Activated T-cell treated with anti-CD3 and anti-CD28 coated beads for 4 hours (primary cell): ENCODE measurements around the gene LPP.

Source experiments
- DNase-seq: peaks from one replicate; pipeline ENCODE4 v3.0.0-alpha.2; 2020

Gene LPP

GRCh38 chr3:188255190-188255589 is 101.2 kb downstream of the LPP start:
- DNase-seq, result no peak

- no peak for DNase-seq
Measured at GRCh38 chr3:188256758-188257157, 102.8 kb downstream of the LPP start.

GRCh38 chr3:188257384-188258026 is 103.5 kb downstream of the LPP start:
- DNase-seq, result no peak

DNA sequence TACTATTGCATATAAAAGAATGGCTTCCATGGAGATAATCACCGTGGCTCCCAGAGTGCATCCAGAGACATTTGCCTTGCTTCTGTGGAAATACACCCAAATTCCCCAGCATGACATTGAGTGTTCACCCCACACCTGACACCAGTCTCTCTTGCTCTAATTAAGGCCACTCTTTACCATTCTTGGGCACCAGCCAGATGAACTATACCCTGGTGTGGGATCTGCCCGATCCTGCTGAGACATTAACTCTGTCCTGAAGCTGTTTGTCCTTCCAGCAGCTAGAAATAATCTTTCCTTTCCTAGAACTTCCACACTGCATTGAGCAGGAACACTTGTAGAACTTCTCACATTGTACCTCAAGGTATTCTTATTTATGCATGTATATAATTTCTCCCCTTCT is 105.2 kb downstream of the LPP start:
- DNase-seq, result no peak

DNA sequence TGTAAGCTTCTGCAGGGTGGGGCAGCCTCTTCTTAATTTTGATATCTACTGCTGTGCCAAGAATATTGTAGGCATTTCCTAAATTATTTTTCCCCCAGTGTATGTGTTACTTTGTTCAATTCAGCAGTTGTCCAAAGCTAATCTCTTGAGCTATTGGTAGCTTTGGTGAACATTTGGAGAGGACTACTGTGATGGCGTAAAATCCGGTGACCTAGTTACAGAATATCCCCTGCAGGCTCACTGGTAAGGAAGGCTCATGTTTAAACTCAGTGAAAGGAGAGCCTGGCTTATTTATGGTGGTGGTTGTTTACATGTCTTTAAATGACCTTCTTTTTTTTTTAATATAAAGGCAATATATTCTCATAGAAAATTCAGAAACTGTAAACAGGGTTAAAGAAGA is 105.6 kb downstream of the LPP start:
- DNase-seq, result no peak

- DNase-seq, result no peak
Measured at GRCh38 chr3:188261011-188261410, 107.1 kb downstream of the LPP start.

- DNase-seq, result no peak
Measured at GRCh38 chr3:188262488-188262887, 108.5 kb downstream of the LPP start.

GRCh38 chr3:188262913-188263683 is 109.1 kb downstream of the LPP start:
- no peak for DNase-seq

- DNase-seq, result no peak
Measured at GRCh38 chr3:188264226-188265207, 110.6 kb downstream of the LPP start.

GRCh38 chr3:188266562-188267274 is 112.8 kb downstream of the LPP start:
- DNase-seq, result no peak

DNA sequence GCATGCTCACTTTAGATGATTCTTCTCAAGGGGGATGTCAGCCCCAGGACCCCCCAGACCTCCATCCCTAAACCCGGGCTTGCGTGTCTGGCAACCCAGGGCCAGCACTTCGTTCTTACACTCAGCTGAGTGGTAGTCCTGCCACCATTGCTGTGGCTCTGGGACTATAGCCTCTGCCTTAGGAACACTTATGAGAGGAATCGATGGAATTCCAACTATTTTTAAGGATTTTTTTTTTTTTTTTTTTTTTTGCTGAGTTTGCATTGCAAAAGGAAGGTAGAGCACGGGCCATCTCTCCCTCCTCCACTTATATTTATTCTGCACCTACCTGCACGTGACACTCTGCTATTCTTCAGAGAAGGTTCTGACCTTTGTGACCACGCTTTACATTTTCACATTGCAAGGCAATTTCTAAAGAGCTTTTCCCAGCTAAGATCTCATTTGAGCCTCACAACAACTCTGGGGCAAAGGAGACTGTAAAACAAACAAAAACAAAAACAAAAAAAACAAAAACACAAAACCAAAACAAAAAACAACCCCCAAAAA is 113.9 kb downstream of the LPP start:
- no peak for DNase-seq

- no peak for DNase-seq
Measured at GRCh38 chr3:188268336-188268735, 114.4 kb downstream of the LPP start.

DNA sequence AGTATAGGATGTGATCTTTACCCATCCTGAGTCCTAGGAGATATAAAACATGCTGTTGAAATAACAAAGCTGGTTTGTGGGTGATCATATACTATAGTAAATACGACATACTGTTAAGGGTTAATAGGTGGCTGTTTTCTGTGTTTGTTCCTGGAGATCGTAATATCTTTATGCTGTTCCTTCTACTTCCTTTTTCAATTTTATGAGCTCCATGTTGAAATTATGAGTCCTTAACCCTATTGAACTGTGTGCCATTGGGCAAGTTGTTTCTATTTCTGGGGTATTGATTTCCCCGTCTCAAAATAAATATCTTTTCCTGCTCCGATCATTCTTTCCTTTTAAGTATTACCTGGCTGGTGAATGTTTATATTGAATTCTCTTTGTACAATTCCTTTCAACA is 115.1 kb downstream of the LPP start:
- no peak for DNase-seq

DNA sequence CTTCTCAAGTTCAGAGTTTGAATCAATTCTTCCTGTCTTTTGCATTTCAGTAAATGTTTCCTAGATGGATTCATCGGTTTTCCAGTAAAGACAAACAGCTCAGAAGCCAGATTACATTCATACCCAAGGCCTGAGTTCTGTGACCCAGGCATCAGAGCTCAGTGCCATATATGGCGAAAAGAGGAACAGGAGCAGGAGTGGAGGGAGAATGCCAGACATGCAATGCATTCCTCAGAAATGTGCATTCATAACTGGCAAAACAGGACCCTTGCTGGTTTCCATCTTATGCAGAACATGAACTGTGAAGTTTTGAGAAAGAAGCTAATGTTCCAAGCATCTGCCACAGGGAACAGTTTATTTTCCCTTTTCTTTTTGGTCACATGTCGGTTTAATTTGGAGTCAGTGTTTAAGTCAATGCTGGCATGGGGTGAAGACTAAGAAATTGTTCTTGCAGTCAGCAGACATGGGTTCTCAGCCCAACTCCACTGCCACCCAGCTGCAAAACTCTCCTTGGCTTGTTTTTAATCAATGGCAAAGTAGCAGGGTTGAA is 116.5 kb downstream of the LPP start:
- DNase-seq, result no peak

DNA sequence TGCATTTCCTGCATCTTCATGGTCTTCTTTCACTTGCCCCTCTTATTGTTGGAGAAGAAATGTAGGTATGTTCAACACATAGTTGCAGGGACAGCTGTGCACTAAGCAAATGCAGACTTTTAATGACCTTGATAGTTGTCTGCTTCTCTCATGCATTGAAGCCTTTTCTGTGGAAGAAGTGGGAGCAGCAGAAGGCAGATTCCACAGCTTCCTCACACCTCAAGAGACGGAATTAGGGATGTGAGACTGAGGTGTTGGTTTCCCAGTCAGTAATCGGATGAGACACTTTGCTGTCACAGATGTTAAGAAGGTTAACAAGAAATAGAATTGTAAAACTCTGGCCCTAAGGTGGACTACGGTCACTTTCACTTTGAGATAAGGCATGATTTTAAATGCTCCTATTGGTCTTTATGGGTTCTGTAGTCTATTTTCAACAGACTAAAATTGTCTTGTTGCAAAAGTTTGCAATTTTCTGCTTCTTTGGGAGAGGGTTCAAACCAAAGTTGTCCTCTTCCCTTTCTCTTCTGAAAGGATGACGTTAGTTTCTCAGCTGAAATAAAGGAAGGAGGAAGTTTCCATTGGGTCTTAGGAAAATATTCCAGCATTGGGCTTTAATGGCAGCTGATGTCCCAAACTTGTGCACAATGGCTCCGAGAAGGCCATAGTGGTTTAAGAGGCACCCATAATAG is 117.4 kb downstream of the LPP start:
- DNase-seq, result no peak

- DNase-seq, result no peak
Measured at GRCh38 chr3:188272481-188273372, 118.8 kb downstream of the LPP start.

- no peak for DNase-seq
Measured at GRCh38 chr3:188274249-188274915, 120.4 kb downstream of the LPP start.

DNA sequence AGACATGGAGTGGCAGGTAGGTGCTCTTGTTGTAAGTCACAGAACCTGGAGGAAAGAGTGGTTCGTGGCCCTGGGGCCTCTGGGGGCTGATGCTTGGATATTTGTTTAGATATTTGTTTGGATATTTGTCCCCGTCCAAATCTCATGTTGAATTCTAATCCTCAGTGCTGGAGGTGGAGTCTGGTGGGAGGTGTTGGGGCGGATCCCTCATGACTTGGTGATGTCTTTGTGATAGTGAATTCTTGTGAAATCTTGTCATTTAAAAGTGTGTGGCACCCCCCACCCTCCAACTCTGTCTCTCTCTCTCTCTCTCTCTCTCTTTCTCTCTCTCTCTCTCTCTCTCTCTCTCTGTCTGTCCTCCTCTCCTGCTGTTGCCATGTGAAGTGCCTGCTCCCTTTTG is 122.4 kb downstream of the LPP start:
- no peak for DNase-seq

- DNase-seq, result no peak
Measured at GRCh38 chr3:188278717-188279324, 124.9 kb downstream of the LPP start.
